ENCODE measurements around the gene KCND1.

Gene KCND1

DNA sequence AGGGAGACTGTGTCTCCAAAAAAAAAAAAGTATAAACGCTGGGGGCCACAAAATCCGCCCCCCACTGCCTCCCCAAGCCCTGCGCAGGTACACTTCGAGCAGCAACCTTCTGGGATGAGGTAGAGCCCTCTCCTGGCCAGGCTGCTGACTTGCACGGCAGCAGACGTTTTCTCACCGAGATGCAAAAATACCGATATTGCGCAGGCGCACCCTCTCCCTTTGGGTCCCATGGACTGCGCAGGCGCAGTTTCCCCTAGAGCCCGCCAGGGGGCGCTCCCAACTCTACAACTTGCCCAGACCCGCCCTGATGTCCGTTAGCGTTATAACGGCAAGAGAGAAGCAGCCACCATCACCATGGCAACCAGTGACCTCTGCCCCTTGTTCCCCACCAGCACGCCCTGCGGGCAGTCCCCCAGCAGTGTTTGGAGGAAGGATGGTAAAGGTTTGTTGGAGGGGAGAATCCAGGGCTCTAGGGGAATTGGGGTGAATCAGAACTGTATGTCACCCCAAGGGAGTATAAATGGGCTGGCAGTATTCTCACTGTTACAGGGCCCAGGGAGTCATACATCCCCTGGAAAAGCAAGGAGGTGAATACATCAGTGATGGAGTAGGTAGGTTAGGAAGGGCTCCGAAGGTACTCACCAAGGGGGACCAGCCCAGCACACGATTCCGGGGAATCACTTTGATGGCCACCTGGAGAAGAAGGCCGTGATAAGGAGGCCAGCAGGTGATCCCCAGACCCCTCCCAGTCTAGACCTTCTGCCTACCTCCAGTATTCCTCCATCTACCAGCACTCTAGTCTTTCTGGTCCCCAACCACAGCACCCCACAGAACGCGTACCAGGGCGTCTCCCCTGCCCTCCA, 54.3 kb downstream of the KCND1 start:
- H3K9me3 ChIP-seq (ENCODE audit: low read length) = no peaks in the 10 kb centered on the region
- peak overlapping the region; percentile 99 for H3K4me3 ChIP-seq (ENCODE audit: low read depth, low read length, poor library complexity, severe bottlenecking)
- TF ChIP-seq, protein P1, sequence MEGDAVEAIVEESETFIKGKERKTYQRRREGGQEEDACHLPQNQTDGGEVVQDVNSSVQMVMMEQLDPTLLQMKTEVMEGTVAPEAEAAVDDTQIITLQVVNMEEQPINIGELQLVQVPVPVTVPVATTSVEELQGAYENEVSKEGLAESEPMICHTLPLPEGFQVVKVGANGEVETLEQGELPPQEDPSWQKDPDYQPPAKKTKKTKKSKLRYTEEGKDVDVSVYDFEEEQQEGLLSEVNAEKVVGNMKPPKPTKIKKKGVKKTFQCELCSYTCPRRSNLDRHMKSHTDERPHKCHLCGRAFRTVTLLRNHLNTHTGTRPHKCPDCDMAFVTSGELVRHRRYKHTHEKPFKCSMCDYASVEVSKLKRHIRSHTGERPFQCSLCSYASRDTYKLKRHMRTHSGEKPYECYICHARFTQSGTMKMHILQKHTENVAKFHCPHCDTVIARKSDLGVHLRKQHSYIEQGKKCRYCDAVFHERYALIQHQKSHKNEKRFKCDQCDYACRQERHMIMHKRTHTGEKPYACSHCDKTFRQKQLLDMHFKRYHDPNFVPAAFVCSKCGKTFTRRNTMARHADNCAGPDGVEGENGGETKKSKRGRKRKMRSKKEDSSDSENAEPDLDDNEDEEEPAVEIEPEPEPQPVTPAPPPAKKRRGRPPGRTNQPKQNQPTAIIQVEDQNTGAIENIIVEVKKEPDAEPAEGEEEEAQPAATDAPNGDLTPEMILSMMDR (IDR thresholded peaks at IDR 0.05; ENCODE audit: low read length) = peak; percentile 85
- TF ChIP-seq EZH2 (IDR thresholded peaks at IDR 0.05; ENCODE audit: borderline replicate concordance, low read length) = no peak
- no peak overlapping the region for H2AFZ ChIP-seq (ENCODE audit: low read length)
- H3K27me3 ChIP-seq (ENCODE audit: insufficient read depth, low read length) = no peaks in the 10 kb centered on the region
- H3K79me2 ChIP-seq (ENCODE audit: insufficient read depth, low read length) = peaks cover 15% of the 10 kb centered on the region; the same call in 1 of the 2 replicates
- H3K36me3 ChIP-seq (ENCODE audit: insufficient read depth, low read length) = peaks cover 60% of the 10 kb centered on the region
- no peaks in the 10 kb centered on the region for H3K9me2 ChIP-seq (ENCODE audit: low read depth, low read length)
- H3K4me1 ChIP-seq (ENCODE audit: insufficient read depth, low read length, severe bottlenecking) = peaks cover 63% of the 10 kb centered on the region
- peak overlapping the region; percentile 93 for H3K27ac ChIP-seq (ENCODE audit: low read depth, low read length, poor library complexity, severe bottlenecking)
- peak overlapping the region; percentile 75 for H3K4me2 ChIP-seq (ENCODE audit: low read length)
- H3F3A ChIP-seq (ENCODE audit: insufficient read depth, low read length) = 0 out of 2 replicates have a peak, but pooled peaks cover 2% of the 10 kb centered on the region
- peak overlapping the region; percentile 100 for H3K9ac ChIP-seq (ENCODE audit: low read length)
- no peaks in the 10 kb centered on the region for H4K20me1 ChIP-seq (ENCODE audit: insufficient read depth, low read length)

DNA sequence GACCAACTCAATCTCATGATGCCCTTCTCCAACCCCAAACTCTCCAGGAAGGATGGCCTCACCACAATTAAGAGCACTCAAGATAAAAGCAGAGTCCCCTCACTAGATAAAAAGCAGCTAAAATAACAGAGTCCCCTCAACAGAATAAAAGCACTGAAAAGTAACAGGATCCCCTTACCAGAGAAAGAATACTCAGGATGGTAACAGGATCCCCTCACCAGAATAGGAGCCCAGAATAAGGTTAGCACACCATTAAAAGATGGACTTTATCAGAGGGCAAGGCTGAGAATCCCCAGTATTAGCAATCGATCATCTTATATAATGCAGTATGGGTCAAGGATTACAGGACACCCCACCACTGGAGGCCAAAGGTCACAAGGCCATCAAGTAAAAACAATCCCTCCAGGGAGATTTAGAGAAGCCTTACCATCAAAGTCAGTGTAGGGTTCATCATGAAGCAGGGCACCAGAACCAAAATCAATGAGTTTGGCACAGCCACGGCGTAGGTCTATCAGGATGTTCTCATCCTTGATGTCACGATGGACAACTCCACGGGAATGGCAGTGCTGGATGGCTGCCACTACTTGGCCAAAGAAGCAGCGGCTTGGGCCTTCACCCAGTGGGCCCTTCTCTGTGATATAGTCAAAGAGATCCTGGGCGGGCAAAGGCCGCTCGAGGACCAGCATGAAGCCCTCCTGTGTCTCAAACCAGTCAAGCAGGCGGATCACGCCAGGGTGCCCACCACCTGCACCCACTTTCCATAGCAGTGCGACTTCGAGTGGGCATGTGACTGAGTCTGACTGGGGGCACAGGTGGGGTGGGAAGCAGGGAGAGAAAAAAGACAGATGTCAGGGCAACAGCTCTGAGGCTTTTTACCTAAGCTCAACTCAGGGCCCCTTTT, 56.8 kb downstream of the KCND1 start:
- no peak overlapping the region for H2AFZ ChIP-seq (ENCODE audit: low read length)
- H3K36me3 ChIP-seq (ENCODE audit: insufficient read depth, low read length) = peaks cover 58% of the 10 kb centered on the region
- H4K20me1 ChIP-seq (ENCODE audit: insufficient read depth, low read length) = no peaks in the 10 kb centered on the region
- H3K27ac ChIP-seq (ENCODE audit: low read depth, low read length, poor library complexity, severe bottlenecking) = no peak overlapping the region
- H3K9me3 ChIP-seq (ENCODE audit: low read length) = no peaks in the 10 kb centered on the region
- H3K79me2 ChIP-seq (ENCODE audit: insufficient read depth, low read length) = peaks cover 25% of the 10 kb centered on the region
- no peaks in the 10 kb centered on the region for H3K27me3 ChIP-seq (ENCODE audit: insufficient read depth, low read length)
- 0 out of 2 replicates have a peak, but pooled peaks cover 3% of the 10 kb centered on the region for H3F3A ChIP-seq (ENCODE audit: insufficient read depth, low read length)
- peaks cover 62% of the 10 kb centered on the region for H3K4me1 ChIP-seq (ENCODE audit: insufficient read depth, low read length, severe bottlenecking)
- no peaks in the 10 kb centered on the region for H3K9me2 ChIP-seq (ENCODE audit: low read depth, low read length)
- no peak for TF ChIP-seq EZH2 (IDR thresholded peaks at IDR 0.05; ENCODE audit: borderline replicate concordance, low read length)
- TF ChIP-seq, protein P1 (IDR thresholded peaks at IDR 0.05; ENCODE audit: low read length) = no peak
- no peak overlapping the region for H3K9ac ChIP-seq (ENCODE audit: low read length)
- peak overlapping the region; percentile 75; the same call in 1 of the 2 replicates for H3K4me2 ChIP-seq (ENCODE audit: low read length)
- H3K4me3 ChIP-seq (ENCODE audit: low read depth, low read length, poor library complexity, severe bottlenecking) = no peak overlapping the region

DNA sequence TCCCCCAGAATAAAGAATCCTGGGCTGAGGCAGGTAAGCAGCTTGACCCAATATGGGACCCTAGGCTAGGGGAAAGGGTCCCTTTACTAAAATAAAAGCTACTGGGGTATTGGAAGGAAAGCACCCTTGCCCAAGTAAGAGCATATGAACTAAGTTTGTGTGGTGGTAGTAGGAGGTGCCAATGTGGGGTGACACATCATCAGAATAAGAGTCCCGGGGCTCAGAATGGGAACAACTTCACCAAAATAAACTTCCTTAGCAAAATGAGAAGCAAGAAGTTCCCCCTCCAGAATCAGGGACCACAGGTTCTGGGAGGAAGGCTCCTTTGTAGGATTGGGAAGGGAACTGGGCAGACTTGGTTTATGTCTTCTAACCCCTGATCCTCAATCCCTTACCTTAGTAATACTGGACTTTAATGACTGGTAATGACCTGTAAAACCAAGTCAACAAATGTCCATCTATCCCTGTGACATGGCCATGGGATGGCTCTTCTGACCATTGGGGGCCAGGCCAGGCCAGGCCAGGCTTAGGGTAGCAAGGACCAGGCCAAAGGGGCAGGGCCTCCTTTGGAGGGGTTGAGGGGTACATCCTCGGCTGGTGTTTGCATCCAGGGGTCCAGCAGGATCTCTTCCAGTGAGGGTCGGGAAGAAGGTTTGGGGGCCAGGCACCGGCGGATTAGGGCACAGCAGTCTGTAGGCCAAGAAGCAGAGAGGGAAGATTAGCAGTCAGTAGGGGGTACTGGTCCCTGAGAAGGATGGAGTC, 57.9 kb downstream of the KCND1 start:
- 0 out of 2 replicates have a peak, but pooled peaks cover 3% of the 10 kb centered on the region for H3F3A ChIP-seq (ENCODE audit: insufficient read depth, low read length)
- no peak overlapping the region for H2AFZ ChIP-seq (ENCODE audit: low read length)
- TF ChIP-seq EZH2 (IDR thresholded peaks at IDR 0.05; ENCODE audit: borderline replicate concordance, low read length) = no peak
- TF ChIP-seq, protein P1 (IDR thresholded peaks at IDR 0.05; ENCODE audit: low read length) = no peak
- no peak overlapping the region for H3K27ac ChIP-seq (ENCODE audit: low read depth, low read length, poor library complexity, severe bottlenecking)
- H3K9me2 ChIP-seq (ENCODE audit: low read depth, low read length) = no peaks in the 10 kb centered on the region
- peaks cover 25% of the 10 kb centered on the region for H3K79me2 ChIP-seq (ENCODE audit: insufficient read depth, low read length)
- no peaks in the 10 kb centered on the region for H3K9me3 ChIP-seq (ENCODE audit: low read length)
- no peaks in the 10 kb centered on the region for H3K27me3 ChIP-seq (ENCODE audit: insufficient read depth, low read length)
- H4K20me1 ChIP-seq (ENCODE audit: insufficient read depth, low read length) = no peaks in the 10 kb centered on the region
- H3K4me3 ChIP-seq (ENCODE audit: low read depth, low read length, poor library complexity, severe bottlenecking) = no peak overlapping the region
- no peak overlapping the region for H3K9ac ChIP-seq (ENCODE audit: low read length)
- peaks cover 53% of the 10 kb centered on the region for H3K4me1 ChIP-seq (ENCODE audit: insufficient read depth, low read length, severe bottlenecking)
- no peak overlapping the region; the same call in 1 of the 2 replicates for H3K4me2 ChIP-seq (ENCODE audit: low read length)
- peaks cover 58% of the 10 kb centered on the region for H3K36me3 ChIP-seq (ENCODE audit: insufficient read depth, low read length)

All from OCI-LY1 (cell line).